Measurements from ENCODE around the gene UBE2C.
A peak's percentile ranks its signal among the peaks of the same experiment; 100 is the strongest.

UBE2C gene

GRCh38 chr20:45817376-45818194, 5.1 kb downstream of the UBE2C start:
- TF ChIP-seq CTCF (conservative IDR thresholded peaks at IDR 0.05; ENCODE audit: low read length), result no peak
- no peak overlapping the region for H3K4me3 ChIP-seq (ENCODE audit: low read length)
- DNase-seq (ENCODE audit: low read depth), result peak; percentile 90

GRCh38 chr20:45818239-45818638, 5.8 kb downstream of the UBE2C start:
- no peak overlapping the region for H3K4me3 ChIP-seq (ENCODE audit: low read length)
- no peak for TF ChIP-seq CTCF (conservative IDR thresholded peaks at IDR 0.05; ENCODE audit: low read length)
- DNase-seq (ENCODE audit: low read depth), result no peak

- no peak for DNase-seq (ENCODE audit: low read depth)
- TF ChIP-seq CTCF (conservative IDR thresholded peaks at IDR 0.05; ENCODE audit: low read length), result no peak
- H3K4me3 ChIP-seq (ENCODE audit: low read length), result no peak overlapping the region
Measured at GRCh38 chr20:45819466-45819865, 7.0 kb downstream of the UBE2C start.

- TF ChIP-seq CTCF (conservative IDR thresholded peaks at IDR 0.05; ENCODE audit: low read length), result no peak
- DNase-seq (ENCODE audit: low read depth), result no peak
- H3K4me3 ChIP-seq (ENCODE audit: low read length), result no peak overlapping the region
Measured at GRCh38 chr20:45821947-45822346, 9.5 kb downstream of the UBE2C start.

GRCh38 chr20:45822857-45823256, 10.4 kb downstream of the UBE2C start:
- H3K4me3 ChIP-seq (ENCODE audit: low read length), result no peak overlapping the region; the same call in 1 of the 2 replicates
- no peak for TF ChIP-seq CTCF (conservative IDR thresholded peaks at IDR 0.05; ENCODE audit: low read length)
- DNase-seq (ENCODE audit: low read depth), result peak; percentile 27

GRCh38 chr20:45823949-45824835, 11.7 kb downstream of the UBE2C start:
- DNase-seq (ENCODE audit: low read depth), result peak; percentile 43
- no peak overlapping the region for H3K4me3 ChIP-seq (ENCODE audit: low read length)
- TF ChIP-seq CTCF (conservative IDR thresholded peaks at IDR 0.05; ENCODE audit: low read length), result peak; percentile 52

All from AG10803 (cell line).